Mammary epithelial cell (primary cell): ENCODE results near the gene FLII.

Source experiments
- CTCF ChIP-seq, 2 donors: IDR thresholded peaks in 1 of 2; conservative IDR thresholded peaks in 1 of 2; 2 replicates each; pipeline ENCODE4 v1.5.1; 2011 to 2012; ENCODE audit warnings: inconsistent platforms in 2 of 2, low read length in 2 of 2, mild to moderate bottlenecking in 2 of 2, control low read depth in 1 of 2, low read depth in 1 of 2; ENCODE audit not compliant: insufficient read depth in 1 of 2; ENCODE audit errors: extremely low read depth in 1 of 2
- EZH2 ChIP-seq: IDR thresholded peaks from 2 replicates; pipeline ENCODE4 v1.6.1; 2012; ENCODE audit warnings: low read length, inconsistent platforms, borderline replicate concordance

GRCh38 chr17:18195246-18195645 lies 63.3 kb downstream of the FLII start:
- TF ChIP-seq CTCF (conservative IDR thresholded peaks at IDR 0.05 in 1 of 2, IDR thresholded peaks at IDR 0.05 in 1 of 2; ENCODE audit: extremely low read depth in 1 of 2, insufficient read depth in 1 of 2, low read depth in 1 of 2, low read length in 2 of 2) (no peak), EZH2 (no peak)
